Activated T-helper 2 cell treated with anti-CD3 and anti-CD28 coated beads, Interferon-gamma antibody, Interleukin-2, Interleukin-4, amounts not matched to agents 10 μg/mL and 5 μg/mL and 100 μg/mL, durations not matched to agents 14 hours and 24 hours and 36 hours (primary cell): ENCODE measurements around the gene CRYBA2. TPM values are rescaled to one million over a fixed set of nuclear protein-coding genes. Genes with fewer than 3 reads are reported as not detected.

Experiments
- DNase-seq: peaks from one replicate; pipeline ENCODE4 v3.0.0; 2021; ENCODE audit warnings: low spot score
- H3K27ac Mint-ChIP-seq: one replicate; pipeline ENCODE4 v1.8.0; 2021; ENCODE audit warnings: mixed read lengths
- H3K27me3 Mint-ChIP-seq: one replicate; pipeline ENCODE4 v1.8.0; 2021; ENCODE audit warnings: low read depth, mixed read lengths
- H3K36me3 Mint-ChIP-seq: one replicate; pipeline ENCODE4 v1.8.0; 2021; ENCODE audit warnings: low read depth, mixed read lengths
- H3K4me1 Mint-ChIP-seq: one replicate; pipeline ENCODE4 v1.8.0; 2021; ENCODE audit warnings: low read depth, mixed read lengths
- H3K4me3 Mint-ChIP-seq: one replicate; pipeline ENCODE4 v1.8.0; 2021; ENCODE audit warnings: low read depth, mild to moderate bottlenecking, moderate library complexity, mixed read lengths
- H3K9me3 Mint-ChIP-seq: one replicate; pipeline ENCODE4 v1.8.0; 2021; ENCODE audit warnings: mixed read lengths
- intact Hi-C: fragments of 100-400 bp; cut with micrococcal nuclease; formaldehyde crosslinking; loops from one replicate; pipeline ENCODE4 v1.15.1; 2023
- total RNA-seq: library from RNA; stranded (reverse); gene quantifications from 2 replicates; pipeline ENCODE4 v1.2.3, GENCODE V29; 2022

The CRYBA2 gene, protein sequence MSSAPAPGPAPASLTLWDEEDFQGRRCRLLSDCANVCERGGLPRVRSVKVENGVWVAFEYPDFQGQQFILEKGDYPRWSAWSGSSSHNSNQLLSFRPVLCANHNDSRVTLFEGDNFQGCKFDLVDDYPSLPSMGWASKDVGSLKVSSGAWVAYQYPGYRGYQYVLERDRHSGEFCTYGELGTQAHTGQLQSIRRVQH
- total RNA-seq = not detected in 2 replicates

DNA sequence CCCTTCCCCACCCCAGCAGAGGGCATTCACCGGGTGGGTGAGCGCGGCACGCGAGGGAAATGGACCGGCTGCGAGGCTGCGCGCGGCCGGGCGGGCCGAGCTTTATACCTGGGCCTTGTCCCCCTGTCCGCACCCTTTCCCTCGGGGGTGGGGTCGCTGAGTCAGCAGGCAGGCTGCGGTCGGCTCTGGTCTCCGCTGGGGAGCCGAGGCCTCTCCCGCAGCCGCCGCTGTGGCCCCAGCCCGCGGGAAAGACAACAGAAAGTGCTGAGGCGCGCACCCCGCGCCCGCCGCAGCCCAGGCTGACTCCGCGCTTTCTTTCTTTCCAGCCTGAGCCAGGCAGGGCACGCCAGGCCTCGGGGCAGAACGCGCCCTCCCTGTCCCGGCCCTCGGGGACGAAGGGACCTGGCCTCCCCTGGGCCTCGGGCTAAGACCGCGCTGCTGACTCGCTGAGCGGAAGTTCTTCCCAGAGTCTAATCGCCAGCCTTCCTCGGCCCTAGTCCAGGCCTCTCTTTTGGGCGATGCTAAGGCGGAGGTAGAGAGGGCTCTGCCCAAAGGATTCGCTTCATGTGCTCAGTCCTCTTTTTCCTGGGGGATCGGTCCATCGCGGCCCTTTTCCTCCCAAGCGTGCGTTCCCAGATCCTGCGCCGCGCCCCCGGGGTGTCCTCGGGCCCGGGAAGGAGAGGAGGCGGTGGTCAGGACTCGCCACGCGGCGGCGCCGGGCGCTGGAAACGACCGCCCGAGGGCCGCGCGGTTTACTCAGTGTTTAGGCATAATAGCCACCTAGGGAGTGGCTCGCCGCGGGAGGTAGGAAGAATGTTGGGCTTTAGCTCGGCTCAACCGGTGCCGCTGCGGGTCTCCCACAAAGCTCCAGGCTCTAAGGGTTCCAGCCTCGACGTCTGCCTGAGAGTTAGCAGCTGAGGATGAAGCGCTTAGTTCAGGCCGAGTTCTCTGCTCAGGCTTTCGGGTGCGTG, at the start of gene CRYBA2:
TSS of gene CRYBA2 (minus strand) at position 78 of the 971 bp plus-strand sequence. CDS start 246 bp downstream, outside the sequence.
- intact Hi-C loops = loop anchor here (2.0 kb wide), 1 partner anchor 65 kb away; no protein-coding TSS in a partner anchor
- Mint-ChIP-seq H3K27me3 (peaks cover 82% of the 10 kb centered on the region), H3K27ac (no peak within 1 kb of the TSS), H3K4me1 (peaks cover 2% of the 10 kb centered on the region), H3K4me3 (no peak within 1 kb of the TSS), H3K9me3 (no peaks in the 10 kb centered on the region), H3K36me3 (no peaks in the 10 kb centered on the region)
- no peak for DNase-seq

DNA sequence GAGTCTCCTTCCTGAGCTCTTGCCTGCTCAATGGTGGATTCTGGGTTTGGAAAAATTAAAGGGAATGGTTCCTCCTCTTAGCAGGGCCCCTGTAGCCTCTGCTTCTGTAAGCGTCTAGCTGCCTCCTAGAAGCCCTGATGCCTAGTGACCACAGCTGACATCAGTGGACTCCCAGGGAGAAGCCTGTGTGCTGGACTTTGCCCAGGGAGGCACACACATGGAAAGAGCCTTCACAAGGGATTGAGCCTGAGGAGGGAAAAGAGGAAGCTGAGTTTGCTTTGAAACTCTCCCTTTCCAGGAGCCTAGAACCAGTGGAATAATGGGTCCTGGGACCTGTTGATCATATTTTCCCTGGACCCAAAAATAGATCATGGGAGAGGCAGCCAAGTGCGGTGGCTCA, 49.5 kb upstream of the CRYBA2 start:
- peaks cover 4% of the 10 kb centered on the region for H3K4me1 Mint-ChIP-seq
- intact Hi-C loops = no loop called here
- H3K27me3 Mint-ChIP-seq = peaks cover 37% of the 10 kb centered on the region

DNA sequence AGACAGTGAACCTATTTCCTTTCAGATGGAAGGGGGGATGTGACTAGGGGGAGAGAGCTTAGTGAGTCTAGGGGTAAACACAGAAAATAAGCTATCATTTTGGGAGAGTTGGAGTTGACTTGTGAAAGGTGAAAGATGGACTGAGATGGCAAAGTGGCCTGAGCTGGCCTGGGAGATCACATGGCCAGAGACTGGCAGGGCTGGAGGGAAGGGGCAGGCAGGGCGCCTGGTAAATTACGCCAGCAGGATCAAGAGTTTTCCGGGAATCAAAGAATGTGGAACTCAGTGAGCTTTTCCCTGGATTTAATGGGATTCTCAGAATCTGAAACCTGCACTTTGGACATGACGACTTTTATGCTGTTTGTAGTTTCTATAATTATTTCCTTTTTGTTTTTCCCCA, 48.9 kb upstream of the CRYBA2 start:
- Mint-ChIP-seq H3K4me3 (no peak overlapping the region), H3K27ac (no peak overlapping the region), H3K36me3 (no peaks in the 10 kb centered on the region), H3K9me3 (no peaks in the 10 kb centered on the region), H3K4me1 (peaks cover 4% of the 10 kb centered on the region), H3K27me3 (peaks cover 37% of the 10 kb centered on the region)
- DNase-seq = no peak
- intact Hi-C loops = no loop called here

More for the DNA sequence above, 49.5 kb upstream of the CRYBA2 start:
- H3K4me3 Mint-ChIP-seq = no peak overlapping the region
- H3K27ac Mint-ChIP-seq = no peak overlapping the region
- no peak for DNase-seq
- H3K9me3 Mint-ChIP-seq = no peaks in the 10 kb centered on the region
- no peaks in the 10 kb centered on the region for H3K36me3 Mint-ChIP-seq

DNA sequence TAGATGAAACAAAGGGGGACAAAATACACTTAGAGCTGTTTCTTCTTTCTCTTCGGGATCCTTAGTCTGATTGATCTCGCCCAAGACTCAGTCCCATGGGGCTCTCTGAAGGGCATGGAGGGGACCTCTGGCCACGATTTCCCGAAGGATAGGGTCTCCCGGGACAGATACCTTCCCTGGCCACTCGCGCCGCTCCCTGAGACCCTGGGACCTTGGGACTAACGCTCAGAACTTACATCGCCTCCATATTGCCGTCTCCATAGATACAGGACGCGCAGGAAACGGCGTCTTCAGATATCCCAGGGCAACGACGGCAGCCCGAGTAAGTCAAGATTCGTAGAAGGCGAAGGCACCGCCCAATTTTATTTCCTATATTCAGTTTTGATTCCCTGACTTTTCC, 48.0 kb upstream of the CRYBA2 start, which contains the start of gene CFAP65:
TSS of gene CFAP65 (minus strand) at position 265 of the 400 bp plus-strand sequence. CDS start 2,468 bp downstream, outside the sequence.
- Mint-ChIP-seq H3K27me3 (peaks cover 32% of the 10 kb centered on the region), H3K4me3 (peak within 1 kb of the TSS; percentile 50), H3K9me3 (no peaks in the 10 kb centered on the region), H3K4me1 (peaks cover 4% of the 10 kb centered on the region), H3K36me3 (no peaks in the 10 kb centered on the region), H3K27ac (no peak within 1 kb of the TSS)
- intact Hi-C loops = no loop called here
- DNase-seq = no peak

DNA sequence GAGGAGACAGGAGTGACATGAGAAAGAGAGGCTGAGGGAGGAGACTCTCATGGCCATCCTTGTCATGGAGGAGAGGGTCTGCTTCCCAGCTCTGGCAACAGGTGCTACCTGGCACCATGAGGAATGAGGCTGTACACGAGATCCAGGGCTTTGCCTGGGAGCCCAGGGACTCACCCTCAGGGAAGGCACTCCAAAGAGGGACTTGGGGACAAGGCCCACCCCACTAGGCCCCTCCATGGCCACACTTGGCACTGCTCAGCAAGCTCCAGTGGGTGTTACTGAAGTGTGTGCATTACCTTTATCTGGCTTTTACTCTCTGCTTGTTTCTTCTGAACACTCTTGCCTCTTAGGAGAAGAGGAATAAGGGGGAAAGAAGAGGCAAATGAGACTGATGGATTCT, 45.4 kb upstream of the CRYBA2 start:
- no peak for DNase-seq
- Mint-ChIP-seq H3K27me3 (peaks cover 40% of the 10 kb centered on the region), H3K36me3 (no peaks in the 10 kb centered on the region), H3K9me3 (no peaks in the 10 kb centered on the region), H3K4me3 (no peak overlapping the region), H3K27ac (no peak overlapping the region), H3K4me1 (peaks cover 4% of the 10 kb centered on the region)
- intact Hi-C loops = no loop called here

DNA sequence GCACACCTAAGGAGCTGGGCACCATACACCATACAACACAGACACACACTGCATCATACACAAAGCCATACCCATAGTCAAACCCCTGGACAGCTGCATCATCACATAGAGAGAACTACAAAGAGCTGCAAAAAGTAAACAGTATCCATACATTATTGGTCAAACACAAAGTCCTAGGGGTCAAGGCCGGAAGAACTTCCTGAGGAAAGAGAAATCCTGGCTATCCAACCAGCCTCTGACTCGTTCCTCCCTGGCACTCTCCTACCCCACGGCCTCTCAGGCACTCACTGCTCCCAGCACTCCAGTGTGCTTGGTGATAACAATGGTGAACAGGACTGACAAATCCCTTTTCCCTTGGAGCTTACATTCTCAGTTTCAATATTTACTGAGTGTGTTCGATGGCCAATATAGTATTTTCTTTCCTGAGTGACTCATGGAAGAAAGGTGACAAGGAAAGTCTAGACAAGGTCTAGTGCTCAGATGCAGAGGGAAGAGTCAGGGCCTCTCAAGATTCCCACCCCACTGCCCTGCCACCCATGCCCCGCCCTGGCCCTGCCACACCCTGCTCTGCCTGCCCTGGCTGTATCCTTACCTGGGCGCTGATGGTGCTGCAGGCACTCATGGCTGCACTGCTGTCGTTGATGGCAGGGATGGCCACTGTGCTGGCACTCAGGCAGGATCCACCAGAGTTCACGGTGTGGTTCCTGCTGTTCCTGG, 44.7 kb upstream of the CRYBA2 start:
- peaks cover 4% of the 10 kb centered on the region for H3K4me1 Mint-ChIP-seq
- no peak for DNase-seq
- intact Hi-C loops = no loop called here
- no peaks in the 10 kb centered on the region for H3K9me3 Mint-ChIP-seq
- H3K27me3 Mint-ChIP-seq = peaks cover 43% of the 10 kb centered on the region
- H3K4me3 Mint-ChIP-seq = no peak overlapping the region
- H3K27ac Mint-ChIP-seq = no peak overlapping the region
- H3K36me3 Mint-ChIP-seq = no peaks in the 10 kb centered on the region

DNA sequence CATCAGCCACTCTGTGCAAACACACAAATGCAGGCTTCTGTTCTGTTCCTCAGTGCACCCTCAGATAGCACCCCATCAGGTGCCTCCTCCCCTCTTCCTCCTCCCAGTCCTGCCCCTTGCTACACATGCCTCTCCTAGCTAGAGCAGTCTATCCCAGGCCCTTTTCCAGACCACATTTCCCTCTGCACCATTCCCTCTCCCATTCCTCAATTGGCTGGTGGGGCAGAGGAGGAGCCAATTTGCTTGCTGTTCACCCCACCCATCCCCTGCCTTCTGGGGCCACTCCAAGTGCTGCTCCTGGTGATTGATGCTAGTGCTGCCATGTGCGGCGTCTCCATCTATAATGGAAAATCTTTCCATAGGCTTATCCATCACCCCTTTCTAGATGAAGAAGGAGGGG, 42.7 kb upstream of the CRYBA2 start:
- Mint-ChIP-seq H3K27ac (no peak overlapping the region), H3K36me3 (no peaks in the 10 kb centered on the region), H3K4me1 (no peaks in the 10 kb centered on the region), H3K4me3 (no peak overlapping the region), H3K27me3 (peaks cover 34% of the 10 kb centered on the region), H3K9me3 (no peaks in the 10 kb centered on the region)
- no peak for DNase-seq
- intact Hi-C loops = no loop called here

DNA sequence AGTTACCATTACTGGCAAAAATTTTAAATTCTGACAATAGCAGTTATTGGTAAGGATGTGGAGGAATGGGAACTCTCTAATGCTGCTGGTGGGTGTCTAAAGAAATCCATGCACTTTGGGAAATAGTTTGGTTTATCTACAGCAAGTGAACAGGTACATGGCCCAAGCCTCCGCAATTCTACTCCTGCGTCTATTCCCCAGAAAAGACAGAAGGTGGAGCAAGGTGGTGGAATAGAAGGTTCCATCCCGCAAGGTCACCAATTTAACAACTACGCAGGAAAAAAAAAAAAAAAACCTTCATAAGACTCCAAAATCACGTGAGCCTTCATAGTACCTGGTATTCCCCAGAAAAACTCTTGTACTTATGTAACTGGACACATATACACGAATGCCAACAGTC, 41.6 kb upstream of the CRYBA2 start:
- peaks cover 28% of the 10 kb centered on the region for H3K27me3 Mint-ChIP-seq
- H3K9me3 Mint-ChIP-seq = no peaks in the 10 kb centered on the region
- no peak for DNase-seq
- no peak overlapping the region for H3K27ac Mint-ChIP-seq
- H3K4me1 Mint-ChIP-seq = no peaks in the 10 kb centered on the region
- intact Hi-C loops = no loop called here
- H3K4me3 Mint-ChIP-seq = no peak overlapping the region
- H3K36me3 Mint-ChIP-seq = no peaks in the 10 kb centered on the region

DNA sequence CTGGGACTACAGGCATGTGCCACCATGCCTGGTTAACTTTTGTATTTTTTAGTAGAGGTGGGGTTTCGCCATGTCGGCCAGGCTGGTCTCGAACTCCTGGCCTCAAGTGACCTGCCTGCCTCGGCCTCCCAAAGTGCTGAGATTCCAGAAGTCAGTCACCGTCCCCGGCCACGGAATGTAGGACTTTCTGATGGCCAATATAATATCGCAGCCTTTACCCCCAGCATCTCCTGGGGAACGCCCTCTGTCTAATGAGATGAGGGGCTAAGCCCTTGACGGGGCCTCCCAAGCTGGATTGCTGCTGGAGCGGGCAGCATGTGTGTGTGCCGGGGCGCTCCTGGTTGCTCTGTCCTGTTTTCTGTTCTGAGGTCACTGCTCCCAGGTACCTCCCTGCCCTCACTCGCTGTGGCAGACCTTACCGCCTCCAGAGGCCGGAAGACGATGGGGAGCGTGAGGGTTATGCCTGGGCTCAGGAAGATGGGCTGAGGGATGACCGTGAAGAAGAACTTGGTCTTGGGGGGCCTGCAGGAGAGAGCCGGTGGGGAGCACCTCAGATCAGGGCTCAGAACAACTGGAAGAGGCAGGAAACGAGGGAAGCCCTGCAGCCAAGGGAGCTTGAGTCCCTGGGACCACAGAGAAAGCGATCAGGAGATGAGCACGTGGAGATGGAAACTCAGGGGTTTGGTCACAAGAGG, 39.0 kb upstream of the CRYBA2 start:
- Mint-ChIP-seq H3K27ac (no peak overlapping the region), H3K4me1 (no peaks in the 10 kb centered on the region), H3K36me3 (no peaks in the 10 kb centered on the region), H3K27me3 (peaks cover 23% of the 10 kb centered on the region), H3K4me3 (no peak overlapping the region), H3K9me3 (no peaks in the 10 kb centered on the region)
- no peak for DNase-seq
- intact Hi-C loops = no loop called here

DNA sequence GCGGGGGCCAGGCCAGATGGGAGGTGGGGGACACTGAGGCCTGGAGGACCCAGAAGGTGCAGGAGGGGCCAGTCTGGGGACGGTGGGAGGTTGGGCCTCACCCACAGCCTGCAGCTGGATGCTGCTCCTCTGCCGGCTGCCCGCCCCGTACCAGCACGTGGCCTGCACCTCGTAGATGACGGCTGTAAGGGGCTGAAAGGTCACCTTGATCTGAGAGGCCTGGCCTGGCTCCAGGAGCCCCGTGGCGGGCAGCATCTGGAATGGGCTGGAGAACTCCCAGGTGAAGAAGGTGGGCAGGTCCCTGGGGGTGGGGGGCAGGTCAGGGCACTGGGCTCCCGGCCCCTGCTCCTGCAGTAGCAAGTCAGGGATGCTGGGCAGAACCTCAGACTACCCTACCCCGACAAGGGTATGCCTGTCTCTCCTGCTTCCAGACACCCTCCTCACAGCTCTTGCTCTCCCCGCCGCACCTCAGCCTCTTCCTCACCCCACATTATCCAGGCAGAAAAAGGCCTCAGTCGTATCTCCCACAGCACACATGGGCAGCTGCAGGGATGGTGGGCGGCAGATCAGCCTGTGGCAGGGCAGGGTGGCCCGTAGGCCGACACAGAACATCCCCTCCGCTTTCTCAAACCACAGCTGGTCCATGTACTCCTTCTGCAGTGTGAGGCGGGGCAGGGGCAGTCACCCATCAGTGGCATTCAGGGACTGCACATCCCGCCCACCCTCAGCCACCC, 38.0 kb upstream of the CRYBA2 start:
- Mint-ChIP-seq H3K9me3 (no peaks in the 10 kb centered on the region), H3K4me3 (no peak overlapping the region), H3K36me3 (no peaks in the 10 kb centered on the region), H3K4me1 (no peaks in the 10 kb centered on the region), H3K27me3 (peaks cover 23% of the 10 kb centered on the region), H3K27ac (no peak overlapping the region)
- no peak for DNase-seq
- intact Hi-C loops = no loop called here

DNA sequence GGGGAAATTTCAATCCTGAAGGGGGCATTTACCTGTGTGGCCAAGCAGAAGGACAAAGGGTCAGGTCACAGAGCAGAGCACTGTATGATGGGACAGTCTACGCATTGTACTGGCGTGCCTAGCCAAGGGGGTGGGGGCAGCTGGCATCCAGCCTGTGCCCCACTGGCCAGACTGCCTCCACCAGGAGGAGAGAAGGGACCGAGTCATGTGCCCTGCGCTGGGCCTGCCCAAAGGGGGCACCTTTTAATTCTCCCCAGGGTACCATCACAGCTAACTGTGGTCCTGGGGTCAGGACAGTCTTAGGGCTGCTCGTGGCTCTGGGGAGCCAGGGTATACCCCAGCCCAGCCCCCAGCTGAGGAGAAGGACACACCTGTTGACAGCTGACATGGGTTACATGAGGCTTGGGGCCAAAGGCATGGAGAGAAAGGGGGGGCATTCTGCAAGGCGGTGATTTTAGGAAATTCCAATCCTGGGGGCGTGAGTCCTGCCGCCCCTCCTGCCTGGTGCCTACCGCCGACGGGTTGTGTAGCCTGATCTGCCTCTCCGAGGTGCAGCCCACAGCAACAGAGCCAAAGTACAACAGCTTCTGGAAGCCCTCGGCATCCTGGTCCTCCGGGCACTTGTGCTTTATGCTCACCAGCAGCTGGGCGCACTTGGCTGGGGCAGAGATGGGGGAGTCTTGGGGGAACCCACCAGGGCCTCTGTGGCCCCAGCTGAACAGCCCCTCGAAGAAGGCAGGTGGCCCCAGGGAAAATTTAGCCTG, 37.1 kb upstream of the CRYBA2 start:
- H3K27ac Mint-ChIP-seq = no peak overlapping the region
- H3K9me3 Mint-ChIP-seq = no peaks in the 10 kb centered on the region
- peaks cover 20% of the 10 kb centered on the region for H3K27me3 Mint-ChIP-seq
- DNase-seq = no peak
- intact Hi-C loops = no loop called here
- H3K4me1 Mint-ChIP-seq = no peaks in the 10 kb centered on the region
- H3K4me3 Mint-ChIP-seq = no peak overlapping the region
- H3K36me3 Mint-ChIP-seq = no peaks in the 10 kb centered on the region
